Measurements from ENCODE around the gene BDH1.

DNA sequence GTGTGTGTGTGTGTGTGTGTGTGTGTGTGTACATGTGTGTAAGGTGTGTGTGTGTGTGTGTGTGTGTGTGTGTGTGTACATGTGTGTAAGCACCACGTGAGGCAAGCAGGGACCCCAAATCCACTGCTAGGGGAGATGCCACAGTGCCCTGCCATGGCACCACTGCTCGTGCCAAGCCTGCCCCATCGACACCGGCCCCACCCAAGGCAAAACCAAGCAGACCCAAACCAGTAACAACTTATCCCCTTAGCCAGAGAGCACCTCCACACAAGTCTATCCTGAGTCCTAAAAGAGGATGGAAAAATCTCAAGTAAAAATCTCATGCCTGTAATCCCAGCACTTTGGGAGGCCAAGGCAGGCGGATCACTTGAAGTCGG lies 45.1 kb downstream of the BDH1 start:
- TF ChIP-seq POLR2A (IDR thresholded peaks at IDR 0.05) (no peak), POLR2AphosphoS5 (IDR thresholded peaks at IDR 0.05) (no peak)
- TF ChIP-seq, protein P1, sequence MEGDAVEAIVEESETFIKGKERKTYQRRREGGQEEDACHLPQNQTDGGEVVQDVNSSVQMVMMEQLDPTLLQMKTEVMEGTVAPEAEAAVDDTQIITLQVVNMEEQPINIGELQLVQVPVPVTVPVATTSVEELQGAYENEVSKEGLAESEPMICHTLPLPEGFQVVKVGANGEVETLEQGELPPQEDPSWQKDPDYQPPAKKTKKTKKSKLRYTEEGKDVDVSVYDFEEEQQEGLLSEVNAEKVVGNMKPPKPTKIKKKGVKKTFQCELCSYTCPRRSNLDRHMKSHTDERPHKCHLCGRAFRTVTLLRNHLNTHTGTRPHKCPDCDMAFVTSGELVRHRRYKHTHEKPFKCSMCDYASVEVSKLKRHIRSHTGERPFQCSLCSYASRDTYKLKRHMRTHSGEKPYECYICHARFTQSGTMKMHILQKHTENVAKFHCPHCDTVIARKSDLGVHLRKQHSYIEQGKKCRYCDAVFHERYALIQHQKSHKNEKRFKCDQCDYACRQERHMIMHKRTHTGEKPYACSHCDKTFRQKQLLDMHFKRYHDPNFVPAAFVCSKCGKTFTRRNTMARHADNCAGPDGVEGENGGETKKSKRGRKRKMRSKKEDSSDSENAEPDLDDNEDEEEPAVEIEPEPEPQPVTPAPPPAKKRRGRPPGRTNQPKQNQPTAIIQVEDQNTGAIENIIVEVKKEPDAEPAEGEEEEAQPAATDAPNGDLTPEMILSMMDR (IDR thresholded peaks at IDR 0.05), result no peak

All from upper lobe of left lung (tissue), 4 donors.